Cardiac muscle cell (in vitro differentiated cells and primary cell): Measurements from ENCODE around the gene SLC7A6. TPM values are rescaled to one million over a fixed set of nuclear protein-coding genes. Genes with fewer than 3 reads are reported as not detected.

Experiments
- DNase-seq, 2 donors: peaks; one replicate each; pipeline versions ENCODE4 v3.0.0 to v3.0.0-alpha.2; 2010 to 2017; ENCODE audit warnings: low read depth in 1 of 2, low spot score in 1 of 2
- H3K27ac ChIP-seq: fragments of 200-600 bp; sonication (generic); 2 replicates; pipeline ENCODE4 v1.5.1; 2016
- H3K27me3 ChIP-seq: fragments of 200-600 bp; sonication (generic); 2 replicates; pipeline ENCODE4 v1.6.0; 2016; ENCODE audit warnings: control low read depth
- H3K36me3 ChIP-seq: fragments of 200-600 bp; sonication (generic); 2 replicates; pipeline ENCODE4 v1.5.1; 2016; ENCODE audit warnings: control low read depth
- H3K4me1 ChIP-seq: fragments of 200-600 bp; sonication (generic); 2 replicates; pipeline ENCODE4 v1.8.1; 2017; ENCODE audit warnings: low read depth, mild to moderate bottlenecking, mixed run types
- H3K4me3 ChIP-seq: fragments of 200-600 bp; sonication (generic); 2 replicates; pipeline ENCODE4 v1.5.1; 2016; ENCODE audit warnings: mild to moderate bottlenecking
- H3K9me3 ChIP-seq: fragments of 200-600 bp; sonication (generic); 2 replicates; pipeline ENCODE4 v1.5.1; 2017; ENCODE audit warnings: low read depth, mild to moderate bottlenecking, control low read depth
- polyA plus RNA-seq: library from polyadenylated mRNA; unstranded; fragments of >200 nt; fragmentation: Nextera tagmentation; extraction: Ambion mirVana; gene quantifications from 2 replicates; pipeline ENCODE4 v1.2.1, GENCODE V29; 2016
- total RNA-seq: library from RNA; depleted of rRNA; stranded (reverse); fragments of >200 nt; gene quantifications from 2 replicates; pipeline ENCODE4 v1.2.3, GENCODE V29; 2016
- TF ChIP-seq, protein P1 (sequence below): IDR thresholded peaks from 2 replicates; pipeline ENCODE4 v1.5.1; 2012; ENCODE audit warnings: low read depth, mild to moderate bottlenecking, low read length

Gene SLC7A6
- total and polyA plus RNA-seq, 2 experiments from 2014 or later, result 14.3 to 17.1 TPM

DNA sequence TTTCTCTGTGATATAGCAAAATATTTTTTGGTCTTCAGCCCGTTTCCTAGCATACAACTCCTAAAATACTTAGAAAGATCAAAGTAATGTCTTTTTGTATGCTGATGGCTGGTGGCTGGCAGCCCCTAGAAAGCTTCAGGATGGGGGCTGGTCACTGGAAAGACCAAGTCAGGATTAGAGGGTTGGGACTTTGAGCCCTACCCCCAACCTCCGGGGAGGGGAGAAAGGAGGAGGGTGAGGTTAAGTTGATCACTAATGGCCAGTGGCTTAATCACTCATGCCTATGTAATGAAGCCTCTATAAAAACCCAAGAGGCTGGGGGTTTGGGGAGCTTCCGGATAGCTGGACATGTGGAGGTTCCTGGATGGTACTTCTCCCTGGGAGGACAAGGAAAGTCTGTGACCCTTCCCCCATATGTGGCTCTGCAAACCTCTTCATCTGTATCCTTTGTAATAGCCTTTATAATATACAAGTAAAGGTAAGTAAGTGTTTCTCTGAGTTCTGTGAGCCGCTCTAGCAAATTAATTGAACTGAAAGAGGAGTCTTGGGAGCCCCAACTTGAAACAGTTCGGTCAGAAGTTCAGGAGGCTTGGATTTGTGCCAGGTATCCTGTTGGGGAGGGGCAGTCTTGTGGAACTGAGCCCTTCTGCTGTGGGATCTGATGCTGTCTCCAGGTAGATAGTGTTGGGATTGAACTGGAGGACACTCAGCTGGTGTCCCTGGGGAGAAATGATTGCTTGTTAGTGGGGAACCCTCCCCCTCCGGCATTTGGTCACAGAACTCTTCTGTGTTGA is 3.5 kb downstream of the SLC7A6 start:
- H3K27ac ChIP-seq, result no peak overlapping the region
- TF ChIP-seq, protein P1, sequence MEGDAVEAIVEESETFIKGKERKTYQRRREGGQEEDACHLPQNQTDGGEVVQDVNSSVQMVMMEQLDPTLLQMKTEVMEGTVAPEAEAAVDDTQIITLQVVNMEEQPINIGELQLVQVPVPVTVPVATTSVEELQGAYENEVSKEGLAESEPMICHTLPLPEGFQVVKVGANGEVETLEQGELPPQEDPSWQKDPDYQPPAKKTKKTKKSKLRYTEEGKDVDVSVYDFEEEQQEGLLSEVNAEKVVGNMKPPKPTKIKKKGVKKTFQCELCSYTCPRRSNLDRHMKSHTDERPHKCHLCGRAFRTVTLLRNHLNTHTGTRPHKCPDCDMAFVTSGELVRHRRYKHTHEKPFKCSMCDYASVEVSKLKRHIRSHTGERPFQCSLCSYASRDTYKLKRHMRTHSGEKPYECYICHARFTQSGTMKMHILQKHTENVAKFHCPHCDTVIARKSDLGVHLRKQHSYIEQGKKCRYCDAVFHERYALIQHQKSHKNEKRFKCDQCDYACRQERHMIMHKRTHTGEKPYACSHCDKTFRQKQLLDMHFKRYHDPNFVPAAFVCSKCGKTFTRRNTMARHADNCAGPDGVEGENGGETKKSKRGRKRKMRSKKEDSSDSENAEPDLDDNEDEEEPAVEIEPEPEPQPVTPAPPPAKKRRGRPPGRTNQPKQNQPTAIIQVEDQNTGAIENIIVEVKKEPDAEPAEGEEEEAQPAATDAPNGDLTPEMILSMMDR, result no peak
- no peak overlapping the region for H3K4me3 ChIP-seq
- DNase-seq, result no peak
- no peaks in the 10 kb centered on the region for H3K27me3 ChIP-seq
- peaks cover 9% of the 10 kb centered on the region for H3K4me1 ChIP-seq
- no peaks in the 10 kb centered on the region for H3K36me3 ChIP-seq
- no peaks in the 10 kb centered on the region for H3K9me3 ChIP-seq

DNA sequence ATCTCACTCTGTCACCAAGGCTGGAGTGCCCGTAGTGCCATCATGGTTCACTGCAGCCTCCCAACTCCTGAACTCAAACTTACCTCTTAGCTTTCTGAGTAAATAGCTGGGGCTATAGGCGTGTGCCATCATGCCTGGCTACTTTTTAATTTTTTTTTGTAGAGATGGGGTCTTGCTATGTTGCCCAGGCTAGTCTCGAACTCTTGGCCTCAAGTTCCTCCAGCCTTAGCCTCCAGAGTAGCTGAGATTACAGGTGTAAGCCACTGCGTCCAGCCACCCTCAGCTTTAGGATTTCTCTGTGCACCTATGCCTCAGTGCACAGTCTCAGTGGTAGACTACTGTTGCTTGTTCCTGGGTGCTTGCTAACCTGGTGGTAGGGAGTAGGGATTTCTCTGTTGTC is 5.5 kb downstream of the SLC7A6 start:
- H3K36me3 ChIP-seq, result no peaks in the 10 kb centered on the region
- no peaks in the 10 kb centered on the region for H3K9me3 ChIP-seq
- TF ChIP-seq, protein P1, result no peak
- no peaks in the 10 kb centered on the region for H3K27me3 ChIP-seq
- H3K4me1 ChIP-seq, result peaks cover 9% of the 10 kb centered on the region
- no peak overlapping the region for H3K27ac ChIP-seq
- no peak overlapping the region for H3K4me3 ChIP-seq
- DNase-seq, result no peak

- Histone ChIP-seq H3K27me3 (no peaks in the 10 kb centered on the region), H3K4me3 (no peak overlapping the region), H3K9me3 (no peaks in the 10 kb centered on the region), H3K27ac (no peak overlapping the region), H3K4me1 (peaks cover 5% of the 10 kb centered on the region), H3K36me3 (no peaks in the 10 kb centered on the region)
- DNase-seq, result no peak
- TF ChIP-seq, protein P1, result no peak
Measured at GRCh38 chr16:68270353-68270752, 6.0 kb downstream of the SLC7A6 start.

GRCh38 chr16:68272507-68273209 is 8.3 kb downstream of the SLC7A6 start:
- H3K4me1 ChIP-seq, result peaks cover 7% of the 10 kb centered on the region
- TF ChIP-seq, protein P1, result no peak
- H3K4me3 ChIP-seq, result no peak overlapping the region
- H3K27ac ChIP-seq, result no peak overlapping the region
- no peaks in the 10 kb centered on the region for H3K9me3 ChIP-seq
- DNase-seq, result no peak
- no peaks in the 10 kb centered on the region for H3K36me3 ChIP-seq
- no peaks in the 10 kb centered on the region for H3K27me3 ChIP-seq

DNA sequence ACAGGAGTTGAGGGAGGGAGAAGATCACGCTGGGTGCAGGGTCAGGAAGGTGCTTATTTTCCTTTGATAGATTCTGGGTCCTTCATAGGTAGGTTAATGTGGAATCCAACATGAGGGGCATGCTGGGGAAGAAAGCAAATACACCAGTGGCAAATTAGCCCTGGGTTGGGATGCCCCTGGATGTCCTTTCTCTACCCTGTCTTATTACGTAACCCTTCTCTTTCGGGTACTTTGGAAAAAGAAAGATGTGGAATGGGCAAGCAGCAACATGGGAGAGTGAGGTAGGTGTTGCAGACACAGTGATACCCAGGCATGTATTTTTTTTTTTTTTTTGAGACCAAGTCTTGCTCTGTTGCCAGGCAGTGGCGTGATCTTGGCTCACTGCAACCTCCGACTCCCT is 9.1 kb downstream of the SLC7A6 start:
- no peak overlapping the region for H3K27ac ChIP-seq
- H3K27me3 ChIP-seq, result no peaks in the 10 kb centered on the region
- H3K4me3 ChIP-seq, result no peak overlapping the region
- no peak for DNase-seq
- no peaks in the 10 kb centered on the region for H3K9me3 ChIP-seq
- no peaks in the 10 kb centered on the region for H3K36me3 ChIP-seq
- H3K4me1 ChIP-seq, result peaks cover 7% of the 10 kb centered on the region
- TF ChIP-seq, protein P1, result no peak
